ENCODE results near the gene DLG2. TPM values are rescaled to one million over a fixed set of nuclear protein-coding genes. Genes with fewer than 3 reads are reported as not detected.

DLG2 gene
- total RNA-seq, 2 experiments from 2014 or later: 2.0 to 2.1 TPM

DNA sequence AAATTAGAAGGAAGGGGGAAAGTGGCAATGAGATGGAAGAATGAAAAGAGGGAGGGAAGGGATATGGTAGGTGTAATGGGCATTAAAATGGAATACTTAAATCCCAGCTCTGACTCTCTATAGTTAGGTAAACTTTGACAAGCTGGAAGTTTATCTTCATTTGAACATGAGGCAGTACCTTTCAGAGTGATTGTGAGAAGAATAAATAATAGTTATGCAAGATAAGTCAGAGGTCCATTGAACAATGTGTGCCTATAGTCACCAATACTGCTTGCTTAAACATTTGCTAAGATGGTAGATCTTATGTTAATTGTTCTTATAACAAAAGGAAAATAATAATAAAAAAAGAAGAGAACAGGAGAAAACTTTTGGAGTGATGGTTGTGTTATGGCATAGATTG, 1795.2 kb downstream of the DLG2 start:
- no peak for DNase-seq
- H3K4me1 ChIP-seq (ENCODE audit: insufficient read depth, low read length): no peaks in the 10 kb centered on the region
- intact Hi-C loops (cut with DNase I, micrococcal nuclease): no loop called here
- peaks cover 0 to under 1% of the 10 kb centered on the region in 2 experiments for H3K27me3 ChIP-seq (ENCODE audit: control insufficient read depth in 1 of 2, insufficient read depth in 2 of 2, low read length in 2 of 2)
- no peak overlapping the region for H3K27ac ChIP-seq (ENCODE audit: low read depth in 1 of 2, low read length in 2 of 2)
- no peaks in the 10 kb centered on the region for H3K36me3 ChIP-seq (ENCODE audit: insufficient read depth, low read length)
- Mint-ChIP-seq H3K27ac (no peak overlapping the region), H3K9me3 (no peaks in the 10 kb centered on the region), H3K4me1 (ENCODE audit: low read depth) (no peaks in the 10 kb centered on the region), H3K36me3 (ENCODE audit: low read depth) (no peaks in the 10 kb centered on the region), H3K27me3 (peaks cover 4% of the 10 kb centered on the region), H3K4me3 (no peak overlapping the region)
- CTCF ChIA-PET: no interaction called here
- no peaks in the 10 kb centered on the region for H3K9me3 ChIP-seq (ENCODE audit: control insufficient read depth in 1 of 2, insufficient read depth in 1 of 2, low read length in 2 of 2)
- H3K4me3 ChIP-seq (ENCODE audit: low read length): no peak overlapping the region
- no peak for ATAC-seq (ENCODE audit: poor library complexity)
- TF ChIP-seq, protein P1, sequence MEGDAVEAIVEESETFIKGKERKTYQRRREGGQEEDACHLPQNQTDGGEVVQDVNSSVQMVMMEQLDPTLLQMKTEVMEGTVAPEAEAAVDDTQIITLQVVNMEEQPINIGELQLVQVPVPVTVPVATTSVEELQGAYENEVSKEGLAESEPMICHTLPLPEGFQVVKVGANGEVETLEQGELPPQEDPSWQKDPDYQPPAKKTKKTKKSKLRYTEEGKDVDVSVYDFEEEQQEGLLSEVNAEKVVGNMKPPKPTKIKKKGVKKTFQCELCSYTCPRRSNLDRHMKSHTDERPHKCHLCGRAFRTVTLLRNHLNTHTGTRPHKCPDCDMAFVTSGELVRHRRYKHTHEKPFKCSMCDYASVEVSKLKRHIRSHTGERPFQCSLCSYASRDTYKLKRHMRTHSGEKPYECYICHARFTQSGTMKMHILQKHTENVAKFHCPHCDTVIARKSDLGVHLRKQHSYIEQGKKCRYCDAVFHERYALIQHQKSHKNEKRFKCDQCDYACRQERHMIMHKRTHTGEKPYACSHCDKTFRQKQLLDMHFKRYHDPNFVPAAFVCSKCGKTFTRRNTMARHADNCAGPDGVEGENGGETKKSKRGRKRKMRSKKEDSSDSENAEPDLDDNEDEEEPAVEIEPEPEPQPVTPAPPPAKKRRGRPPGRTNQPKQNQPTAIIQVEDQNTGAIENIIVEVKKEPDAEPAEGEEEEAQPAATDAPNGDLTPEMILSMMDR (IDR thresholded peaks at IDR 0.05): no peak
- POLR2A ChIA-PET: no interaction called here

DNA sequence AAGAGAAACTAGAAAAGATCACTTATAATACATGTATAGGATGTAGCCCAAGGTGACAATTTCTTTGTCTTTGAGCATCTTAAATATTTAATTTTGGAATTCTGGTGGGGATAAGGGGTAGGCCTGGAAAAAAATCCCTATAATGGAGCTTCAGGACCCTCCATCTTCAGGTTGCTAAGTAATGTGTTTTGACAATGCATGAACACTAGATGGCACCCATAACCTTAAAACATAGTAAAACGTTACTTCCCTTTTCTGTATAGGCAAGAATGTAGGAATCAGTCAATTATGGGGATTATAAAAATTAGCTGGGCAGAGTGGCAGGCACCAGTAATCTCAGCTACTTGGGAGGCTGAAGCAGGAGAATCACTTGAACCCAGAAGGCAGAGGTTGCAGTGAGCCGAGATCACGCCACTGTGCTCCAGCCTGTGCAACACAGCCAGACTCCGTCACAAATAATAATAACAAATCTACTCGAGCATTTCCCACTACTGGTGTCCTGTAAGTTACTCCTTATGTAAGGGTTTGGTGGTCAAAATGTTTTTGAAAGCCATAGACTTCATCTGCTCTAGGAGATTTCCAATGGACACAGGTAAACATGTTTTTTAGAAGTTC, 1799.1 kb downstream of the DLG2 start:
- intact Hi-C loops (cut with DNase I, micrococcal nuclease): no loop called here
- no peak overlapping the region for H3K4me3 Mint-ChIP-seq
- CTCF ChIA-PET: no interaction called here
- no peak overlapping the region for H3K27ac ChIP-seq (ENCODE audit: low read depth in 1 of 2, low read length in 2 of 2)
- POLR2A ChIA-PET: no interaction called here
- H3K27me3 ChIP-seq (ENCODE audit: control insufficient read depth in 1 of 2, insufficient read depth in 2 of 2, low read length in 2 of 2): no peaks in the 10 kb centered on the region
- H3K27ac Mint-ChIP-seq: no peak overlapping the region
- peaks cover 4% of the 10 kb centered on the region for H3K27me3 Mint-ChIP-seq
- ATAC-seq (ENCODE audit: poor library complexity) (no peak), DNase-seq (peak in 2 of 14 experiments; percentile 1 to 7)
- no peaks in the 10 kb centered on the region for H3K9me3 Mint-ChIP-seq
- no peaks in the 10 kb centered on the region for H3K4me1 Mint-ChIP-seq (ENCODE audit: low read depth)
- no peaks in the 10 kb centered on the region for H3K36me3 Mint-ChIP-seq (ENCODE audit: low read depth)
- H3K4me3 ChIP-seq (ENCODE audit: low read length): no peak overlapping the region
- no peaks in the 10 kb centered on the region for H3K36me3 ChIP-seq (ENCODE audit: insufficient read depth, low read length)
- H3K4me1 ChIP-seq (ENCODE audit: insufficient read depth, low read length): no peaks in the 10 kb centered on the region
- TF ChIP-seq, protein P1 (IDR thresholded peaks at IDR 0.05): peak; percentile 39
- H3K9me3 ChIP-seq (ENCODE audit: control insufficient read depth in 1 of 2, insufficient read depth in 1 of 2, low read length in 2 of 2): no peaks in the 10 kb centered on the region

DNA sequence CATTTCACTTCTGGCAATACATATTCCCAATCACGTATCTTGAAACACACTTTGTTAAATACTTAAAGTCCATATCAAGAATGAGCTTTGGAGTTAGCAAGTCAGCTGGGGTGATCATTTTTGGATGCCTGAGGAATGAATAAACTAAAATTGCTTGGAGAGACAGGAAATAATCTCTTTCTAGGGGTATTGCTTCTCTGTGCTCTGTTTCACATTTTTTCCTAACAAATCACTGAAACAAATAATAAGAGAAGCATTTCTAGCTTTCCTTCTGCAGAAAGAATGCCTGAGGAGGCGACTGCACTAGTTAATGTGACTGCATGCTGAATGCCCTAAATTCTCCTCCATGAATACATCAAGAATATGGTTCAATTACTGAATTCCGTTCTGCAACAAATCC, 1799.6 kb downstream of the DLG2 start:
- DNase-seq (no peak), ATAC-seq (ENCODE audit: poor library complexity) (no peak)
- Mint-ChIP-seq H3K4me3 (no peak overlapping the region), H3K4me1 (ENCODE audit: low read depth) (no peaks in the 10 kb centered on the region), H3K9me3 (no peaks in the 10 kb centered on the region), H3K27me3 (peaks cover 4% of the 10 kb centered on the region), H3K27ac (no peak overlapping the region), H3K36me3 (ENCODE audit: low read depth) (no peaks in the 10 kb centered on the region)
- ChIA-PET POLR2A (no interaction called here), CTCF (no interaction called here)
- Histone ChIP-seq H3K36me3 (ENCODE audit: insufficient read depth, low read length) (no peaks in the 10 kb centered on the region), H3K9me3 (ENCODE audit: control insufficient read depth in 1 of 2, insufficient read depth in 1 of 2, low read length in 2 of 2) (no peaks in the 10 kb centered on the region), H3K4me3 (ENCODE audit: low read length) (no peak overlapping the region), H3K4me1 (ENCODE audit: insufficient read depth, low read length) (no peaks in the 10 kb centered on the region), H3K27ac (ENCODE audit: low read depth in 1 of 2, low read length in 2 of 2) (no peak overlapping the region), H3K27me3 (ENCODE audit: control insufficient read depth in 1 of 2, insufficient read depth in 2 of 2, low read length in 2 of 2) (no peaks in the 10 kb centered on the region)
- TF ChIP-seq, protein P1 (IDR thresholded peaks at IDR 0.05): no peak
- intact Hi-C loops (cut with DNase I, micrococcal nuclease): no loop called here
